OCI-LY7 (cell line): Measurements from ENCODE around the gene HPCAL4. TPM values are rescaled to one million over a fixed set of nuclear protein-coding genes. Genes with fewer than 3 reads are reported as not detected.

Experiments used
- BruUV-seq: library from RNA; stranded (reverse); fragments of 400-500 nt; replicated peaks from 2 replicates; lab custom pipeline; 2021; lab: Mats Ljungman, UMichigan
- CTCF ChIA-PET: fragments of 300-600 bp; sonication (Branson Sonifier 250); formaldehyde crosslinking; loops from one replicate; lab custom pipeline; 2022; ENCODE audit warnings: antibody characterized with exemption; ENCODE audit not compliant: unreplicated experiment; lab: Charles Lee
- POLR2A ChIA-PET: fragments of 300-600 bp; sonication (Branson Sonifier 250); formaldehyde crosslinking; loops from one replicate; lab custom pipeline; 2022; ENCODE audit warnings: antibody characterized with exemption; lab: Charles Lee
- DNase-seq: peaks from one replicate; pipeline ENCODE4 v3.0.0-alpha.2; 2015; ENCODE audit warnings: low spot score
- H2AFZ ChIP-seq: fragments of 200-600 bp; sonication (generic), shearing (Covaris generic); 2 replicates; pipeline ENCODE4 v1.6.1; 2014; ENCODE audit warnings: mild to moderate bottlenecking, antibody characterized with exemption, low read length, moderate library complexity
- H3K27ac ChIP-seq: fragments of 200-600 bp; sonication (generic); 2 replicates; pipeline ENCODE4 v1.5.1; 2014; ENCODE audit warnings: mixed run types, low read depth, mild to moderate bottlenecking, moderate library complexity, low read length, inconsistent platforms; ENCODE audit not compliant: poor library complexity, severe bottlenecking
- H3K36me3 ChIP-seq: fragments of 200-600 bp; sonication (generic); 2 replicates; pipeline ENCODE4 v1.6.1; 2014; ENCODE audit warnings: mild to moderate bottlenecking, antibody characterized with exemption, low read length, moderate library complexity, mixed read lengths; ENCODE audit not compliant: insufficient read depth
- H3K4me1 ChIP-seq: fragments of 200-600 bp; sonication (generic); 2 replicates; pipeline ENCODE4 v1.5.1; 2014; ENCODE audit warnings: mild to moderate bottlenecking, low read length; ENCODE audit not compliant: insufficient read depth, poor library complexity, severe bottlenecking
- H3K4me2 ChIP-seq: fragments of 200-600 bp; sonication (generic); 2 replicates; pipeline ENCODE4 v1.6.1; 2014; ENCODE audit warnings: mild to moderate bottlenecking, low read length
- H3K4me3 ChIP-seq: fragments of 200-600 bp; sonication (generic); 2 replicates; pipeline ENCODE4 v1.5.1; 2014; ENCODE audit warnings: mild to moderate bottlenecking, low read depth, low read length; ENCODE audit not compliant: poor library complexity, severe bottlenecking
- H3K79me2 ChIP-seq: fragments of 200-600 bp; sonication (generic); 2 replicates; pipeline ENCODE4 v1.6.1; 2016; ENCODE audit warnings: low read depth, mild to moderate bottlenecking, low read length, moderate library complexity, mixed read lengths; ENCODE audit not compliant: insufficient read depth
- H3K9me2 ChIP-seq: fragments of 200-600 bp; sonication (generic); 2 replicates; pipeline ENCODE4 v1.6.1; 2016; ENCODE audit warnings: mild to moderate bottlenecking, low read length, mixed read lengths; ENCODE audit not compliant: insufficient read depth
- H3K9me3 ChIP-seq: fragments of 200-600 bp; sonication (generic); 2 replicates; pipeline ENCODE4 v1.6.1; 2014; ENCODE audit warnings: mild to moderate bottlenecking, mixed run types, low read length, mixed read lengths
- H4K20me1 ChIP-seq: fragments of 200-600 bp; sonication (generic); 2 replicates; pipeline ENCODE4 v1.6.1; 2014; ENCODE audit warnings: mild to moderate bottlenecking, antibody characterized with exemption, low read length, moderate library complexity, mixed read lengths; ENCODE audit not compliant: insufficient read depth
- EZH2phosphoT487 ChIP-seq: fragments of 200-600 bp; sonication (generic); IDR thresholded peaks from 2 replicates; pipeline ENCODE4 v1.6.1; 2018; ENCODE audit warnings: low read depth, borderline replicate concordance, mild to moderate bottlenecking, mixed run types, antibody characterized with exemption, low read length, moderate library complexity, mixed read lengths
- intact Hi-C: fragments of 100-400 bp; cut with micrococcal nuclease; formaldehyde crosslinking; loops from one replicate; pipeline ENCODE4 v1.10.0; 2022; ENCODE audit not compliant: unreplicated experiment
- total RNA-seq, 2 experiments: library from RNA; depleted of rRNA in 1 of 2; stranded (reverse); fragments of >200 nt in 1 of 2; shearing (Covaris generic) in 1 of 2; gene quantifications; 2 replicates each; pipeline ENCODE4 v1.2.3, GENCODE V29; 2014 to 2022
- TF ChIP-seq, protein P1 (sequence below): fragments of 200-600 bp; sonication (generic); conservative IDR thresholded peaks from 2 replicates; pipeline ENCODE4 v1.5.1; 2014; ENCODE audit warnings: mild to moderate bottlenecking, antibody characterized with exemption, low read length, moderate library complexity, mixed read lengths

HPCAL4 gene
- total RNA-seq, 2 experiments from 2014 or later, result not detected

DNA sequence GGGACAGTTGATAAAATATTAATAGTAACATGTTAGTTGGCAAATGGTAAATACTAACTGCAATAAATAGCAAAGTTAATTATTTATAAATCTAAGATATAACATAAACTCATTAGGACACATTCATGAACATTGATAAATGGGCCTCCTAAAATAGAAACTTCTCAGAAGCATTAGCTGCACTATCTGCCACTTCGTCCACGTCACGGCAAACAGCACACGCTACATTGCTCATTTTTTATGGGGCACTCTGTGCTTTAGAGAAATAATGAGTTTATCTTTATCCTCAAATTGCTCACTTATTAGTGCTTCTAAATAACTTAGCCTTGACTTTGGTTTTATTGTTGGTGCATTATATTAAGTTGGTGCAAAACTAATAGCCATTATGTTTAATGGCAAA lies 16.3 kb upstream of the HPCAL4 start:
- H3K4me3 ChIP-seq, result no peak overlapping the region
- no peaks in the 10 kb centered on the region for H3K4me1 ChIP-seq
- H2AFZ ChIP-seq, result no peak overlapping the region
- H3K27ac ChIP-seq, result no peak overlapping the region
- H3K36me3 ChIP-seq, result no peaks in the 10 kb centered on the region
- no peaks in the 10 kb centered on the region for H4K20me1 ChIP-seq
- no peaks in the 10 kb centered on the region for H3K9me3 ChIP-seq
- no peak for DNase-seq
- intact Hi-C loops, result no loop called here
- H3K9me2 ChIP-seq, result no peaks in the 10 kb centered on the region
- no TSS peak for BruUV-seq
- CTCF ChIA-PET, result no interaction called here
- H3K4me2 ChIP-seq, result no peak overlapping the region
- TF ChIP-seq, protein P1, sequence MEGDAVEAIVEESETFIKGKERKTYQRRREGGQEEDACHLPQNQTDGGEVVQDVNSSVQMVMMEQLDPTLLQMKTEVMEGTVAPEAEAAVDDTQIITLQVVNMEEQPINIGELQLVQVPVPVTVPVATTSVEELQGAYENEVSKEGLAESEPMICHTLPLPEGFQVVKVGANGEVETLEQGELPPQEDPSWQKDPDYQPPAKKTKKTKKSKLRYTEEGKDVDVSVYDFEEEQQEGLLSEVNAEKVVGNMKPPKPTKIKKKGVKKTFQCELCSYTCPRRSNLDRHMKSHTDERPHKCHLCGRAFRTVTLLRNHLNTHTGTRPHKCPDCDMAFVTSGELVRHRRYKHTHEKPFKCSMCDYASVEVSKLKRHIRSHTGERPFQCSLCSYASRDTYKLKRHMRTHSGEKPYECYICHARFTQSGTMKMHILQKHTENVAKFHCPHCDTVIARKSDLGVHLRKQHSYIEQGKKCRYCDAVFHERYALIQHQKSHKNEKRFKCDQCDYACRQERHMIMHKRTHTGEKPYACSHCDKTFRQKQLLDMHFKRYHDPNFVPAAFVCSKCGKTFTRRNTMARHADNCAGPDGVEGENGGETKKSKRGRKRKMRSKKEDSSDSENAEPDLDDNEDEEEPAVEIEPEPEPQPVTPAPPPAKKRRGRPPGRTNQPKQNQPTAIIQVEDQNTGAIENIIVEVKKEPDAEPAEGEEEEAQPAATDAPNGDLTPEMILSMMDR, result no peak
- no peak for TF ChIP-seq EZH2phosphoT487
- H3K79me2 ChIP-seq, result no peaks in the 10 kb centered on the region
- POLR2A ChIA-PET, result no interaction called here

DNA sequence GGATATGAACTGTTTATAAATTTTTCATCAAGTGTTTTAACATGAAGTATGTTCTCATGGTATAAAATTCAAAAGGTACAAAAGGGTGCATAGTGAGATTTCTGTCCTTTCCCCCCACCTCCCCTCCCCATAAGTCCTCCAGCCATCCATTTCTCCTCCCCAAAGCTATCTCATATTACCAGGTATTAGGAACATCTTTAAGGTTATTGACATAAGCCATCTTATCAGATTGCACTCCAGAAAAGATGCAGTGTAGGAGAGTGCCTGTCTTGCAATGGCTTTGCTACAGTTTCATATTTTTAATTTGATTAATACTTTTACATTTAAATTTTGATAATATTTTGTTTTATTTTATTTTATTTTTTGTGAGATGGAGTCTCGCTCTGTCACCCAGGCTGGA lies 13.5 kb upstream of the HPCAL4 start:
- Histone ChIP-seq H4K20me1 (no peaks in the 10 kb centered on the region), H3K79me2 (no peaks in the 10 kb centered on the region), H3K9me3 (no peaks in the 10 kb centered on the region), H3K27ac (no peak overlapping the region), H2AFZ (no peak overlapping the region), H3K9me2 (no peaks in the 10 kb centered on the region), H3K36me3 (no peaks in the 10 kb centered on the region), H3K4me1 (no peaks in the 10 kb centered on the region), H3K4me3 (no peak overlapping the region), H3K4me2 (no peak overlapping the region)
- ChIA-PET CTCF (no interaction called here), POLR2A (interaction anchor here (0.6 kb wide), 2 partner anchors 8 to 885 kb away, joined by 3 to 4 read pairs; no protein-coding TSS in a partner anchor)
- intact Hi-C loops, result no loop called here
- DNase-seq, result no peak
- no TSS peak for BruUV-seq
- TF ChIP-seq, protein P1, result no peak
- no peak for TF ChIP-seq EZH2phosphoT487

DNA sequence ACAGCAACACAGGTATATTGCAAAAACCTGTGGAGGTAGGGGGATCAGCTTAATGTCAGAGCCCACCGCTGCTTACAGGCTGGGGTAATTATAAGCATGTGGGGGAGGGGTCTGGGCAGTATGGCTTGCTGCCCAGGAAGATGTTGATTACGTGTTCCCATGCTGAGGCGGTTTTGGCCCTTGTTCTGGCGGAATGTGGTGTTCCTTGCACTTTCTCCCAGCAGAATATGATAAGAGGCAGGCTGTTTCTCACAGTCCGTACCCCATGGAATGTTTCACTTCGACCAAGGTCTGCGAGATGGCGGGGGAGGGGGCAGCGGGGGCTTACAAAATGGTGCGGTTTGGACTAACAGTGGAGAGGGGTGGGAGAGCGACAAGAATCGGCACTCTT lies 9.8 kb upstream of the HPCAL4 start:
- H3K27ac ChIP-seq, result no peak overlapping the region
- H3K4me3 ChIP-seq, result no peak overlapping the region
- H3K79me2 ChIP-seq, result no peaks in the 10 kb centered on the region
- H4K20me1 ChIP-seq, result no peaks in the 10 kb centered on the region
- POLR2A ChIA-PET, result no interaction called here
- no peak overlapping the region for H2AFZ ChIP-seq
- TF ChIP-seq, protein P1, result no peak
- H3K9me2 ChIP-seq, result no peaks in the 10 kb centered on the region
- no TSS peak for BruUV-seq
- intact Hi-C loops, result no loop called here
- H3K4me1 ChIP-seq, result no peaks in the 10 kb centered on the region
- no peaks in the 10 kb centered on the region for H3K36me3 ChIP-seq
- H3K4me2 ChIP-seq, result no peak overlapping the region
- no peak for DNase-seq
- CTCF ChIA-PET, result no interaction called here
- H3K9me3 ChIP-seq, result no peaks in the 10 kb centered on the region
